ENCODE measurements around the gene FCMR.
"Not testable (repeated sequence)": the region's sequence is repeated elsewhere in the genome, so short reads cannot be mapped to it uniquely, and the experiment has no call there.

Gene FCMR

GRCh38 chr1:206854401-206855129 lies 67.2 kb downstream of the FCMR start:
- in situ Hi-C loops (cut with HindIII; ENCODE audit: low sequenced_read_pairs), result no loop called here
- H3K4me3 ChIP-seq (ENCODE audit: low read depth, low read length), result no peak overlapping the region
- DNase-seq (ENCODE audit: low read depth, low spot score), result peak; percentile 14
- no peak for TF ChIP-seq CTCF (IDR thresholded peaks at IDR 0.05; ENCODE audit: low read depth, low read length)

GRCh38 chr1:206853696-206854095 lies 68.0 kb downstream of the FCMR start:
- in situ Hi-C loops (cut with HindIII; ENCODE audit: low sequenced_read_pairs); H3K4me3 ChIP-seq (ENCODE audit: low read depth, low read length); DNase-seq (ENCODE audit: low read depth, low spot score): not testable (repeated sequence)

Measured in astrocyte of the spinal cord (primary cell).